AG09309 (cell line): ENCODE measurements around the gene JARID2.

Experiments
- DNase-seq: peaks from one replicate; pipeline ENCODE4 v3.0.0-alpha.2; 2010; ENCODE audit warnings: low read depth
- H3K4me3 ChIP-seq: 2 replicates; pipeline ENCODE4 v1.5.1; 2011; ENCODE audit warnings: mild to moderate bottlenecking, low read depth, low read length, moderate library complexity; ENCODE audit not compliant: control insufficient read depth
- TF ChIP-seq, protein P1 (sequence below): IDR thresholded peaks from 2 replicates; pipeline ENCODE4 v1.5.1; 2011; ENCODE audit warnings: mild to moderate bottlenecking, low read depth, low read length, inconsistent platforms; ENCODE audit not compliant: insufficient read depth, control insufficient read depth; ENCODE audit errors: missing control alignments

Gene JARID2

DNA sequence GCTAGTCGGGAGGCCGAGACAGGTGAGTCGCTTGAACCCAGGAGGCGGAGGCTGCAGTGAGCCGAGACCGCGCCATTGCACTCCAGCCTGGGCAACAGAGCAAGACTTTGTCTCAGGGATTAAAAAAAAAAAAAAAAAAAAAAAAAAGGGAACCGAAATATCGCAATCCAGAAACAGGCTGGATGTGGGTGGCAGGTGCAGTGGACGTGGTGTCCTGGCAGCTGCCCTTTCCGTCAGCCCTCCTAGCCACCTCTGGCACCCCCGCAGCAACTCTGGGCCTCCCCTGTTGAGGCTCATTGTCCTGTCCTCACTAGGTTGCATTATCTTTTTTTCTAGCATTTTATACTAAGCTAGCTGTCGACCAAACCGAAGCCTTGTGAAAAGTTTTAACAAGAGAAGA, 303.5 kb downstream of the JARID2 start:
- no peak overlapping the region for H3K4me3 ChIP-seq
- DNase-seq, result no peak
- TF ChIP-seq, protein P1, sequence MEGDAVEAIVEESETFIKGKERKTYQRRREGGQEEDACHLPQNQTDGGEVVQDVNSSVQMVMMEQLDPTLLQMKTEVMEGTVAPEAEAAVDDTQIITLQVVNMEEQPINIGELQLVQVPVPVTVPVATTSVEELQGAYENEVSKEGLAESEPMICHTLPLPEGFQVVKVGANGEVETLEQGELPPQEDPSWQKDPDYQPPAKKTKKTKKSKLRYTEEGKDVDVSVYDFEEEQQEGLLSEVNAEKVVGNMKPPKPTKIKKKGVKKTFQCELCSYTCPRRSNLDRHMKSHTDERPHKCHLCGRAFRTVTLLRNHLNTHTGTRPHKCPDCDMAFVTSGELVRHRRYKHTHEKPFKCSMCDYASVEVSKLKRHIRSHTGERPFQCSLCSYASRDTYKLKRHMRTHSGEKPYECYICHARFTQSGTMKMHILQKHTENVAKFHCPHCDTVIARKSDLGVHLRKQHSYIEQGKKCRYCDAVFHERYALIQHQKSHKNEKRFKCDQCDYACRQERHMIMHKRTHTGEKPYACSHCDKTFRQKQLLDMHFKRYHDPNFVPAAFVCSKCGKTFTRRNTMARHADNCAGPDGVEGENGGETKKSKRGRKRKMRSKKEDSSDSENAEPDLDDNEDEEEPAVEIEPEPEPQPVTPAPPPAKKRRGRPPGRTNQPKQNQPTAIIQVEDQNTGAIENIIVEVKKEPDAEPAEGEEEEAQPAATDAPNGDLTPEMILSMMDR, result no peak

DNA sequence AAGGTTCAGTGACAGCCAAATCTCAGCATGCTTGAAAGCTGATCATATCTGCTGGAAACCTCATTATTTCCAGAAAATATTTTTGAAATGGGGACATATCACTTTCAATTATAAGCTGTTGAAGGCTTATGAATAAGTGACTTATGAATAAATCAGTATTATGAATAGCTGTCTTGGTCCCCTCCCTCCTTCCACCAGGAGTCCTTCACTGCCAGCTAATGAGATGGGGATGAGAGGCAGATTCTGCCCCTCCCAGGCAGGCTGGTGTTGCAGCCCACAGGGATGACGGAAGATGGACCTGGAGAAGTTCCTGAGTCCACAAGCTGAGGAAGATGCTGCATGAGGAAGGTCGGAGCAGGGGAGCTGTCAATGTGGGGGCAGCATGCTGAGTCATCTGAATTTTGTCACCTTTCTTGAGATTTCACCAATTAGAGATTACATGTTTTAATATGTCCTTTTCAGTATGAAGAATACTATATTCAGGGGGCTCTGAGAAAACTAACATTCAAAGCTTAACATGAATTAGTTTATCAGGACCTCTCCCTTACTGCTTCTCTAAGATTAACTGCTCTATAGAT, 304.8 kb downstream of the JARID2 start:
- TF ChIP-seq, protein P1, result no peak
- DNase-seq, result no peak
- H3K4me3 ChIP-seq, result no peak overlapping the region

DNA sequence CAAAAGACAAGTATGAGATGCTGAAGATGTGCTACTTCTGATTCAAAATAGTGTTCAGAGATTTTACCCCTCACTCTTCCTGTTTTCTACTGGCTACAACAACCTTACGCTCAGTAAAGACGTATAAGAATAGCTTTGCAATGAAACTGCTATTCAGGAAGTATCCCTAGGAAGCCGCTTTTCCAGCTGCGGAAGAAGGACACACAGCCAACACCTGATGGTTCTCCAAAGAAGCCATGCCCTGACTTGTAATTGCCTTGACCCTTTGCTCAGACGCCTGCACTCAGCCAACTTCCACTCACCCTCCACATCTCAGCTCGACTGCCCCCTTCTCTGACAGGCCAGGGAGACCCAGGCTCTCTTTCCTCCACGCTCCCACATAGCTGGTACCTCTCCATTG, 305.4 kb downstream of the JARID2 start:
- H3K4me3 ChIP-seq, result no peak overlapping the region
- TF ChIP-seq, protein P1, result no peak
- no peak for DNase-seq

DNA sequence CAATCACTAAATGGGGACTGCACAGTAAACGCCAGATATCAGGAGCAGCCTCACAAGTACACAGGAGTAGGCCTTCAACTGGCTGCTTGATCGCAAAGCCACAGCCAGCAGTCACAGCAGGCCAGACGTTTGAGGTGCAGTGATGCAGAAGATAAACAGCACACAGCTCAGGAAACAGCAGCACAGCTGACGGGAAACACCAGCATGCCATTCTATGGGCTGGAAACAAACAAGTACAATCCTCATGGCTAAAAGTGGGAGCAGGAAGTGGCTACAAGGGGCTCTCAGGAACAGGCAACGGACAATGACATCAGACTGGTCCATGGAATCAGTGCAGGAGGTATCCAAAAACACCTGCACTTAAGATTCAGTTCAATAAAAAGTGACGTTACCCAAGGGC, 305.9 kb downstream of the JARID2 start:
- TF ChIP-seq, protein P1, result no peak
- H3K4me3 ChIP-seq, result no peak overlapping the region
- DNase-seq, result no peak

DNA sequence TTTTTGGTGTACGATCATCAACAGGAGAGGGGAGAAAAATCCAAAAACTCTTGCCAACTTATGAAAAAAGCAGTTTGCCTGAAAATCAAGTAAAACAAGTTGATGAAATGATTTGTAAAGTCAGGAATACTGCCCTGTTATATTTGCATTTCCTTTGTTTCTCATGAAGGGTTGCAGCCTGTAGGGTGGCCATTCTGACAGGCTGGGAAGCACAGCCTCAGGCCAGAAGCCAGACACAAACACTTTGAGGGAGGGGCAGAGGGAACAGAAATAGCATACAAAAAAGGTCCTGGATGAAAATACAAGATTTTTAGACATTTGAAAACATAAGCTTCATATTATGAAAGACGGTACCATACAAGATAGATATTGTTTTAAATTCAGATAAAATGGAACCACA, 307.2 kb downstream of the JARID2 start:
- TF ChIP-seq, protein P1, result no peak
- DNase-seq, result no peak
- no peak overlapping the region for H3K4me3 ChIP-seq

DNA sequence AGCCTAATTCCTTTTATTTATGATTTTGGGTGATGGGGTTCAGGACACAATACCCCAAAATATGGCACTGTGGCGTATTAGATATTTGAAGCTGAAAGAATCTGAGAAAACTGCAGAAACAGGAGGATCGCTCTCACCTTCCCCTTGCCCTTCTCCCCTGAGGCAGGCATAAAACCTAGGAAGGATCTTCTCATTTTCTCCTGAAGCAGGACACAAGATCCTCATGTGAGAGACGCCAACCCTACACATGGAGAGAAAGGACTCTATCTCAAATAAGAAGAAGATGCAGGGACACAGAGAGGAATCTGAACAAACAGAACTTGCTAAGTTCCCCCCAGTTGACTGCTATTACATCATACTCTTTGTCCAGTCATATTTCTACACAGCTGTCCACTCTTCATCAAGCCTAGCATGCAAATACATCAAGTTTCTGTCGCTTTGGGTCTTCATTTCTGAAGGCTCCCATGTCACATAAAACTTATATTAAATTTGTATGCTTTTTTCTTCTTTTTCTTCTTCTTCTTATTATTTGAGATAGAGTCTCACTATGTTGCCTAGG, 307.9 kb downstream of the JARID2 start:
- no peak for DNase-seq
- TF ChIP-seq, protein P1, result no peak
- no peak overlapping the region for H3K4me3 ChIP-seq
